Adrenal gland (tissue), 12 donors: ENCODE results near the gene OSM. TPM values are rescaled to one million over a fixed set of nuclear protein-coding genes. Genes with fewer than 3 reads are reported as not detected.

Experiments used
- DNase-seq, 7 donors: peaks; one replicate each; pipeline ENCODE4 v3.0.0-alpha.2; 2019 to 2020
- H3K27ac ChIP-seq, 5 donors: fragments of 200-600 bp; sonication (generic) in 4 of 5; 1 replicate in 3 of 5; 2 replicates in 2 of 5; pipeline versions ENCODE4 v1.5.1 to v1.8.0; 2016 to 2020; ENCODE audit warnings: mild to moderate bottlenecking in 1 of 5
- H3K27me3 ChIP-seq: fragments of 200-600 bp; 2 replicates; pipeline ENCODE4 v1.8.0; 2021
- H3K36me3 ChIP-seq, 2 donors: fragments of 200-600 bp; replicated peaks in 1 of 2; 1 replicate in 1 of 2; 2 replicates in 1 of 2; pipeline versions ENCODE4 v1.5.1 to v1.8.0; 2018 to 2022
- H3K4me1 ChIP-seq, 2 donors: fragments of 200-600 bp; replicated peaks in 1 of 2; 1 replicate in 1 of 2; 2 replicates in 1 of 2; pipeline versions ENCODE4 v1.5.1 to v1.8.0; 2018 to 2021
- H3K4me3 ChIP-seq, 4 donors: fragments of 200-600 bp; sonication (generic) in 3 of 4; one replicate each; pipeline ENCODE4 v1.5.1; 2016 to 2018
- H3K9me3 ChIP-seq, 3 donors: fragments of 200-600 bp; sonication (generic) in 1 of 3; replicated peaks in 1 of 3; 1 replicate in 2 of 3; 2 replicates in 1 of 3; pipeline versions ENCODE4 v1.5.1 to v1.8.0; 2016 to 2021
- POLR2A ChIP-seq, 2 donors: fragments of 450-650 bp; IDR thresholded peaks; one replicate each; pipeline ENCODE4 v1.6.1; 2017; ENCODE audit warnings: antibody characterized with exemption in 2 of 2, mild to moderate bottlenecking in 2 of 2, moderate library complexity in 1 of 2
- WGBS, 4 donors: extraction: QIAGEN DNeasy Blood & Tissue Kit in 2 of 4; methylation state at CpG; one replicate each; pipeline versions ENCODE4 v1.1.5 to v1.1.7; 2013 to 2017; 5-methylcytosine and 5-hydroxymethylcytosine counted together
- intact Hi-C, 2 donors: fragments of 100-400 bp; cut with DNase I; formaldehyde crosslinking; loops; one replicate each; pipeline versions ENCODE4 v1.14.1 to v1.15.0; 2022 to 2023
- polyA plus RNA-seq, 3 donors: library from polyadenylated mRNA; stranded (reverse); fragments of 200-250 nt in 2 of 3; fragments of 350-450 nt in 1 of 3; fragmentation: Illumina TruSeq in 1 of 3; extraction: RNeasy Lipid Tissue Mini Kit (QIAGEN cat#74804) in 1 of 3; gene quantifications; one replicate each; pipeline ENCODE4 v1.2.3, GENCODE V29; 2013 to 2014
- total RNA-seq, 9 donors: library from RNA; depleted of rRNA in 4 of 9; stranded (reverse); fragments of >200 nt in 4 of 9; fragments of 120-200 nt in 1 of 9; fragmentation: NEBNext Ultra II Directional in 1 of 9; extraction: Animal tissue kit (Norgen Biotek cat#: 25700) in 1 of 9; gene quantifications; one replicate each; pipeline versions ENCODE4 v1.1.0 to v1.2.4, GENCODE V29; 2013 to 2023
- TF ChIP-seq, protein P1 (sequence below), 6 experiments: fragments of 450-650 bp in 4 of 6; fragments of 200-600 bp in 2 of 6; sonication (generic) in 1 of 6; IDR thresholded peaks; 1 replicate in 5 of 6; 2 replicates in 1 of 6; pipeline versions ENCODE4 v1.5.1 to v1.8.0; 2016 to 2021; ENCODE audit warnings: antibody characterized with exemption in 6 of 6, mild to moderate bottlenecking in 2 of 6, moderate library complexity in 1 of 6
- donor health status: healthy with polysubstance abuse.
- donor health status: Bipolar disorder and iron deficiency.
- donor health status: DM: yes; HTN: yes; CAD: no.
- donor health status: DM: no; HTN: no; CAD: no.
- donor health status: DM: no; HTN: no; CAD: no.
- donor health status: DM: yes; HTN: yes; CAD: no.

The OSM gene
- total and polyA plus RNA-seq, 12 donors = 0.44 to 8.1 (median 1.5) TPM; not detected in 1

DNA sequence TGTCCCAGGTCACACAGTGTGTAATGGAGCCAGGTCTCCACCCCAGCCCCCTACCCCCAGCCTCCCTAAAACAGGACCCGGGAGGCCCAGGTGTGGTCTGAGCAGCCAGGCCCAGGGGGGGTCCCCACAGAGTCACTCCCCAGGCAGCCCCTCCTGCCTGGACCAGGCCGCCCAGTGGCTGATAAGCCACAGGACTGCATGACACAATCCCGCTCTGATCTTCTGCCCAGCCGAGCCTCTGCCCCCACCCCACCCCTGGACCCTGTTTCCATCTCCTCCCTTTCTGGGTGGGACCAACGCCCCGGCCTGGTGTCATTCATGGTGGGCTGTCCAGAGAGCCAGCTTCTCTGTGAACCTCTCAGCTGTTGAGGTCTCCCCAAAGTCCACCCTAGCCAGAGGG is 12.3 kb downstream of the OSM start:
- Histone ChIP-seq H3K4me3 (no peak overlapping the region), H3K9me3 (no peaks in the 10 kb centered on the region), H3K4me1 (peaks cover 8 to 10% of the 10 kb centered on the region in 2 donors), H3K27me3 (no peaks in the 10 kb centered on the region), H3K27ac (no peak overlapping the region), H3K36me3 (no peaks in the 10 kb centered on the region)
- intact Hi-C loops = no loop called here
- no peak for DNase-seq
- TF ChIP-seq, protein P1, sequence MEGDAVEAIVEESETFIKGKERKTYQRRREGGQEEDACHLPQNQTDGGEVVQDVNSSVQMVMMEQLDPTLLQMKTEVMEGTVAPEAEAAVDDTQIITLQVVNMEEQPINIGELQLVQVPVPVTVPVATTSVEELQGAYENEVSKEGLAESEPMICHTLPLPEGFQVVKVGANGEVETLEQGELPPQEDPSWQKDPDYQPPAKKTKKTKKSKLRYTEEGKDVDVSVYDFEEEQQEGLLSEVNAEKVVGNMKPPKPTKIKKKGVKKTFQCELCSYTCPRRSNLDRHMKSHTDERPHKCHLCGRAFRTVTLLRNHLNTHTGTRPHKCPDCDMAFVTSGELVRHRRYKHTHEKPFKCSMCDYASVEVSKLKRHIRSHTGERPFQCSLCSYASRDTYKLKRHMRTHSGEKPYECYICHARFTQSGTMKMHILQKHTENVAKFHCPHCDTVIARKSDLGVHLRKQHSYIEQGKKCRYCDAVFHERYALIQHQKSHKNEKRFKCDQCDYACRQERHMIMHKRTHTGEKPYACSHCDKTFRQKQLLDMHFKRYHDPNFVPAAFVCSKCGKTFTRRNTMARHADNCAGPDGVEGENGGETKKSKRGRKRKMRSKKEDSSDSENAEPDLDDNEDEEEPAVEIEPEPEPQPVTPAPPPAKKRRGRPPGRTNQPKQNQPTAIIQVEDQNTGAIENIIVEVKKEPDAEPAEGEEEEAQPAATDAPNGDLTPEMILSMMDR (IDR thresholded peaks at IDR 0.05) = no peak
- TF ChIP-seq POLR2A (IDR thresholded peaks at IDR 0.05) = no peak
- 69 to 100% (median 81%) methylated on average over 2 to 6 of the region's 6 CpGs for WGBS, 4 donors

DNA sequence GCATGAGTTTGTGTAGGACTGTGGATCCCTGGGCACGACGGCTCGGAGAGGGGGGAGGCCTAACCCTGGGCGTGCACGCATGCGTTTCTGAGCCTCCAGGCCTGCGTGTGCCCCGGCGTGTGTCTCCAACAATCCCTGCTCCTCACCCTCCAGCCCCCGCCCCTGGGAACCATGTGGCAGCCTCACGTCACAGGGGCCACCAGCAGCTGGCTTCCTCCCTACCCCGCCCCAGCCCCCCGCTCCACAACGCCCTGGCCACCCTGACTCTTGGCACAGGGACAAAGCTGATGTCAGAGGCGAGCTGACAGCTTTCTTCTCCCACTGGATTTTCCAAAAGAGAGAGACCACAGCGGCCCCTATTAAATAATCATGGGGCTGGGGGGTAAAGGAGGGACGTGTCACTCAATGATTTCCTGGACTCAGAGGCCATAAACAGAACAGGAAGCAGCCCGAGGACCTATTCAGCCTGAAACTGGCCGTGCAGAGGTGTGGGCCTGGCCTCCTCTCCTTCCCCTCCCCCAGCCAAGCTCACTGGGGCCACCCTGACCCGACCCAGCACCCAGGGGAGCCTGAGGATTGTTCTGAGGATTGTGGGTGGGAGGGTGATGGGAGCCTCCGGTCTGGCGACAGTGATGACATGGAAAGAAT is 13.3 kb downstream of the OSM start:
- intact Hi-C loops = no loop called here
- H3K4me1 ChIP-seq = peaks cover 8 to 10% of the 10 kb centered on the region in 2 donors
- TF ChIP-seq POLR2A (IDR thresholded peaks at IDR 0.05) = no peak
- TF ChIP-seq, protein P1 (IDR thresholded peaks at IDR 0.05) = no peak
- H3K9me3 ChIP-seq = no peaks in the 10 kb centered on the region
- H3K36me3 ChIP-seq = no peaks in the 10 kb centered on the region
- WGBS, 4 donors = 48 to 63% (median 52%) methylated on average over 6 to 22 of the region's 22 CpGs
- H3K27ac ChIP-seq = no peak overlapping the region
- no peak overlapping the region for H3K4me3 ChIP-seq
- no peaks in the 10 kb centered on the region for H3K27me3 ChIP-seq
- DNase-seq = no peak

- intact Hi-C loops = no loop called here
- WGBS, 4 donors = 76 to 100% (median 80%) methylated on average over 1 to 22 of the region's 22 CpGs
- no peak overlapping the region for H3K4me3 ChIP-seq
Measured at GRCh38 chr22:30252411-30253204, 14.0 kb downstream of the OSM start.

GRCh38 chr22:30251711-30252110 is 14.9 kb downstream of the OSM start:
- no peaks in the 10 kb centered on the region for H3K27me3 ChIP-seq
- intact Hi-C loops = no loop called here
- DNase-seq = no peak
- H3K36me3 ChIP-seq = no peaks in the 10 kb centered on the region
- H3K9me3 ChIP-seq = no peaks in the 10 kb centered on the region
- H3K27ac ChIP-seq = no peak overlapping the region
- 38 to 77% (median 73%) methylated on average over 5 to 10 of the region's 10 CpGs for WGBS, 4 donors
- TF ChIP-seq, protein P1 (IDR thresholded peaks at IDR 0.05) = no peak
- no peak for TF ChIP-seq POLR2A (IDR thresholded peaks at IDR 0.05)
- H3K4me1 ChIP-seq = peaks cover 8 to 15% of the 10 kb centered on the region in 2 donors
- no peak overlapping the region for H3K4me3 ChIP-seq

More at GRCh38 chr22:30252411-30253204, 14.0 kb downstream of the OSM start:
- Histone ChIP-seq H3K27ac (no peak overlapping the region), H3K4me1 (peaks cover 8 to 10% of the 10 kb centered on the region in 2 donors), H3K9me3 (no peaks in the 10 kb centered on the region), H3K36me3 (no peaks in the 10 kb centered on the region), H3K27me3 (no peaks in the 10 kb centered on the region)
- TF ChIP-seq, protein P1 (IDR thresholded peaks at IDR 0.05) = no peak
- TF ChIP-seq POLR2A (IDR thresholded peaks at IDR 0.05) = no peak
- DNase-seq = no peak
